HG03457 (cell line): ENCODE measurements around the gene IL1RAPL1.

ENCODE experiments used
- ATAC-seq: cut with Tn5 transposase; IDR thresholded peaks from one replicate; pipeline ENCODE4 v1.9.1; 2021; ENCODE audit warnings: moderate number of reproducible peaks; ENCODE audit not compliant: unreplicated experiment

IL1RAPL1 gene

GRCh38 chrX:29397506-29397905 is 810.3 kb downstream of the IL1RAPL1 start:
- no peak for ATAC-seq

- no peak for ATAC-seq
Measured at GRCh38 chrX:29407357-29407756, 820.1 kb downstream of the IL1RAPL1 start.

GRCh38 chrX:29419774-29420553 is 832.7 kb downstream of the IL1RAPL1 start:
- no peak for ATAC-seq

- ATAC-seq: no peak
Measured at GRCh38 chrX:29422034-29422433, 834.8 kb downstream of the IL1RAPL1 start.

GRCh38 chrX:29431895-29432294 is 844.6 kb downstream of the IL1RAPL1 start:
- ATAC-seq: no peak

GRCh38 chrX:29432534-29432933 is 845.3 kb downstream of the IL1RAPL1 start:
- no peak for ATAC-seq

- no peak for ATAC-seq
Measured at GRCh38 chrX:29434939-29435338, 847.7 kb downstream of the IL1RAPL1 start.

GRCh38 chrX:29435396-29435795 is 848.1 kb downstream of the IL1RAPL1 start:
- no peak for ATAC-seq

- ATAC-seq: no peak
Measured at GRCh38 chrX:29447867-29448266, 860.6 kb downstream of the IL1RAPL1 start.

- no peak for ATAC-seq
Measured at GRCh38 chrX:29453333-29453732, 866.1 kb downstream of the IL1RAPL1 start.

GRCh38 chrX:29455702-29456101 is 868.5 kb downstream of the IL1RAPL1 start:
- ATAC-seq: no peak

- ATAC-seq: no peak
Measured at GRCh38 chrX:29461039-29461438, 873.8 kb downstream of the IL1RAPL1 start.

GRCh38 chrX:29466456-29466855 is 879.2 kb downstream of the IL1RAPL1 start:
- no peak for ATAC-seq

GRCh38 chrX:29468911-29469494 is 881.8 kb downstream of the IL1RAPL1 start:
- no peak for ATAC-seq

GRCh38 chrX:29470030-29470429 is 882.8 kb downstream of the IL1RAPL1 start:
- ATAC-seq: no peak

- no peak for ATAC-seq
Measured at GRCh38 chrX:29471829-29472228, 884.6 kb downstream of the IL1RAPL1 start.

GRCh38 chrX:29477878-29478277 is 890.6 kb downstream of the IL1RAPL1 start:
- peak; percentile 40 for ATAC-seq

- ATAC-seq: peak; percentile 86
Measured at GRCh38 chrX:29478336-29479069, 891.3 kb downstream of the IL1RAPL1 start.

- ATAC-seq: no peak
Measured at GRCh38 chrX:29487214-29487613, 900.0 kb downstream of the IL1RAPL1 start.

GRCh38 chrX:29487714-29488113 is 900.5 kb downstream of the IL1RAPL1 start:
- ATAC-seq: no peak

- ATAC-seq: no peak
Measured at GRCh38 chrX:29488919-29489318, 901.7 kb downstream of the IL1RAPL1 start.

- no peak for ATAC-seq
Measured at GRCh38 chrX:29490606-29491005, 903.4 kb downstream of the IL1RAPL1 start.
